ENCODE measurements around the gene SWAP70.
"Not testable (repeated sequence)": the region's sequence is repeated elsewhere in the genome, so short reads cannot be mapped to it uniquely, and the experiment has no call there.

SWAP70 gene

DNA sequence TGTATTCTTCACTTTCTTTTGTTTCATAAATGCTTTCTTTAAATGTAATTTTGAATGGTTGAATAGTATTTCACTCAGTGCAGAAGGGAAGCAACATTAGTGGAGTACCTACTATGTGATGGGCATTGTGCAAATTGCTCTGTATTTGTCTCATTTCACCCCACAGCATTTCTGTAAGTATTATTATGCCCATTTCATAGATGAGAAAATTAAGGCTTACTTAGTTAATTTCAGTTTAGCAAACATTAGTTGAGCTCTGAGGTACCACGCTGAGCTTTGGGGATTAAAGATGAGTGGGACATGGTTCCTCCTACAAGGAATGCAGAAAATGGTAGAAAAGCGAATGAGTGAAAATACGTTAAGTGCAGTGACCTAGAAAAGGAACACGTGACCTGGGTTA is 58.1 kb downstream of the SWAP70 start:
- no peak for DNase-seq (ENCODE audit: low read depth)

DNA sequence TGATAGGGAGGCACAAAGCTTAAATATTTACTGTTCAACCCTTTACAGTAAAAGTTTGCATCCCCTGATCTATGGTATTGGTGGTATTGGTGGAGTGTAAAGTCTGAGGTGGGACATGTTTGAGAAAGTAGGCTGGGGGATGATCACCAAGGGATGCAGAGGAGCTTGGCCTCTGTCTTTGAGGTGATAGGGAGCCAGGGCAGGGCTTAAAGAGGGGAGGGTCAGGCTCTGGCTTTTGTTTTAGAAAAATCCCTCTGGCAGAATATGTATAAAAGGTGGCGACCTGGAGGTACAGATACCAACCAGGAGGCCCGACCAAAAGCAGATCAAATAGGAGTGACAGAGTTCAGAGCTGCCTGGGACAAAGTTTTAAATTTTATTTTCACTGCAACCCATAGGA is 59.0 kb downstream of the SWAP70 start:
- no peak for DNase-seq (ENCODE audit: low read depth)

DNA sequence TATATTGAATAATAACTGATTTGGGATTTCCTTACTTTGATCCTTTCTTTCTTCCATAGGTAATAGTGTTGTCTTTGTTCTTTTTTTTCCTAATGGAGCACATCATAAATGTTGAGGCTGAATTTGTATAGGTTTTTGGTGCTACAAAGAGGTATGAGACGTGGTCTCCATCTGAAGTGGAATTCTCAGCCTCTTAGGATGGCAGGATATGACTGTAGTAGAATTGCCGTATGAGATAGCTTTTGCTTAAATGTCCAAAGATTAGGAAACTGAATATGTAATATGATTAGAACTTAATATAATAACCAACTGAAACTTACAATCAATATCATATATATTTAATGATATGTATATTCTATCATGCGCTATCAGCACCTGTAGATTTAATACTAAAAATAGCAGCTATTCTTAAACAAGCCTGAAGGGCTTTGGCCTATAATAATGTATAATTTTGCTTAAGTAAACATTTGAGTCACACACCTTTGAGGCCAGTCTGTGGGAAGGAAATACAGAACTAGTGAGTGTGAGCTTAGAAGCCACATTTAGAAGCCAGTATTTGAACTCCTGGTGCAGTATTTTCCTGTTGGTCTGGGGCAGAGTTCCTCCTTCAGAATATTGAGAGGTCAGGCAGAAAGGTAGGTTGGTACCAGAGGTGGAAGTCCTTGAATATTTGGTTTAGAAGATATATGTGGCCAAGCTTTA is 62.6 kb downstream of the SWAP70 start:
- peak; percentile 12 for DNase-seq (ENCODE audit: low read depth)

DNA sequence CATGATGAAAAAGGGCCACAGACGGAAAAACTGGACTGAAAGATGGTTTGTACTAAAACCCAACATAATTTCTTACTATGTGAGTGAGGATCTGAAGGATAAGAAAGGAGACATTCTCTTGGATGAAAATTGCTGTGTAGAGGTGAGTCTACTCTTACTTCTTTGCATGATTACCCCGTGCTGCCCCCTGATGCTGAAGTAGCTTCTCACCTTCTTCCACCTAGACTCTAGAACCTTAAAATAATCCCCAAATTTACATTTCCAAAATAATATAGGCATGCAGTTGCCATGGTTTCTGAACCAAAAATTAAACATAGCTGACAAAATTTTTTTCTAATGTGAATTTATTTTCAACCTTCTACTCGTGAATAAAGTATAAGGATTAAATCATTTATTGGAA is 64.2 kb downstream of the SWAP70 start:
- DNase-seq (ENCODE audit: low read depth): no peak

DNA sequence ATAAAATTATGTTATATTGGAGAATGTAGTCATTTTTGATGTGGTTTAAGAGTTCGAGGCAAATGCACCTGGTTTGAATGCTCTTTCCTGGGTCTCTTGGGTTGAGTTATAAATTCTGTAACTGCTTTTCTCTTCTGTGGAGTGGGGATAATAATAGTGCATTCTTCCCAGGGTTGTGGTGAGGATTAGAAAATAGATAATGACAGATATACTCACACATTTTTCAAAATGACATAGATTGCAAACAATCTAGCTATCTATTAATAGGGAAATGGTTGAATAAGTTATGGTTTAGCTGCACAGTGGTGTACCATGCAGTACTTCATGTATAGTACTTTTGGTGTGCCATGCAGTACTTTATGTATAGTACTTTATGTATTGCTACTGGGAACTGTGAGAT is 67.4 kb downstream of the SWAP70 start:
- no peak for DNase-seq (ENCODE audit: low read depth)

DNA sequence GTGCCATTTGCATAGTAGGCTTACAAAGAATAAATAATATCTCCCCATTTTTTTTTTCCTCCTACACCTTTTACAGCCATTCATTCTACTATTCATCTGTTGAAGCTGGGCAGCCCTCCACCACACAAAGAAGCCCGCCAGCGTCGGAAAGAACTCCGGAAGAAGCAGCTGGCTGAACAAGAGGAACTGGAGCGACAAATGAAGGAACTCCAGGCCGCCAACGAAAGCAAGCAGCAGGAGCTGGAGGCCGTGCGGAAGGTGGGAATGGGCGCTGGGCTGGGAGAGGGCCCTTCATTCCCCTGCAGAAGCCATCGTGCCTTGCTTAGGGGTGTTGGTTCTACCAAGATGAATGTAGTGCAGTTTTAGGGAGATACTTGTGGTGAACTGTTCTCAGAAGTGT is 68.6 kb downstream of the SWAP70 start:
- DNase-seq (ENCODE audit: low read depth): no peak

DNA sequence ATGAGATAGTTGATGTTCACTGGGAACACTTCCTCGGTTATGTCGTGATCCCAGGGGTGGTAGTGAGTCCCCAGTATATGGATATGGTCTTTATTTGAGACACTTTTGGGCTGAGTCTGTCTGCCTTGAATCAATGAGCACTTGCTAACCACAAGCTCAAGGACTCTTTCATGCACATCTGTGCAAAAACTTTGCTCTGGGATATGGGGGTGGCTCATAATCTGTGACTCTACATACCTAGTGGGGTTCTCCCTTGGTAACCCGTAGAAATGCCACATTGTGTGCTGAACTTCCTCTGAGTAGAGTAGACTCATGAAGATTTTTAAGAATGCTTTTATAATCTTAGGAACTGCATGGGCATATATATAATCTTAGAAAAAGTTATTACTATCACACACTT is 69.3 kb downstream of the SWAP70 start:
- DNase-seq (ENCODE audit: low read depth): no peak

DNA sequence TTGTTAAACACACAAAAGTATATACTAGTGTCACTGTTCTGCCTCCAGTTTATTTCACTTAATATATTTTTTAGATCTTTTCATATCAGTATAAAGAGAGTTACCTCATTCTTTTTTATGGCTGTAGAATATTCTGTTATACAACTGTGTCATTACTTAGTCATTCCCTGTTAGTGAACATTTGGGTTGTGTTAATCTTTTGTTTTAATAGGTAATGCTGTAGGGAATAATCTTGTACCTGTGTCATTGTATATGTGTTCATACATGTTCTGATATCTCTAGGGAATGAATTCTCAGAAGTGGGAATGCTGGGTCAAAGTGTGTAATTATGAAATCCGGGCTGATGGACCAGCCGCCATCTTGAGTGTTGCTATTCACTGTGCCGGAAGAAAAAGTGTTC is 71.4 kb downstream of the SWAP70 start:
- DNase-seq (ENCODE audit: low read depth): no peak

DNA sequence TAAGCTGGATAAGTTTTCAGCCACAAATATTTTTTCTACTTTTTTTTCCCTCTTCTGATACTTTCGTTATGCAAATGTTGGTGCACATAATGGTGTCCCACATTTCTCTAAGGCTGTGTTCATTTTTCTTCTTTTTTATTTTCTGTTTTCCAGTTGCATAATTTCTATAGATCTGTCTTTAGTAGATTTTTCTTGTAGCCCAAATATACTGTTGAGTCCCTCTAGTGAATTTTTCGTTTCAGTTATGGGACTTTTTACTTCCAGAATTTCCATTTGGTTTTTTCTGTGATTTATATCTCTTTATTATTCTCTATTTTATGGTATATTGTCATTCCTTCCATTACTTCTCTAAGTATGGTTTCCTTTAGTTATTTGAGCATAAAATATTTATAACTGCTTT is 72.0 kb downstream of the SWAP70 start:
- DNase-seq (ENCODE audit: low read depth): no peak

DNA sequence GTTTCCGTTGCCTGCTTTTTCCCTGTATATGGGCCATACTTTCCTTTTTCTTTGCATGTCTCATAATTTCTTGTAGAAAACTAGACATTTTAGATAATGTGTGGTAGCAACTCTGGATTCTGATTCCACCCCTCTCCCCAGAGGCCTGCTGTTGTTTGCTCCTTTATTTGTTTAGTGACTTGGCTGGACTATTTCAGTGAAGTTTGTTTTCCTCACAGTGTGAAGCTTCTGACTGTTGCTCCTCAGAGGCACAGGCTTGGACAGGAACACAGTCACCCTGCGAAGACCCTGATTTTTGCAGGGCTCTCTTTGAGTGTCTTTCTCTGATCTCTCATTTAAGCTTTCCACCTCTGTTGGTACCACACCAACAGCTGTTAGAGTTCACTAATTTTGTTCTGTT is 72.5 kb downstream of the SWAP70 start:
- DNase-seq (ENCODE audit: low read depth): no peak

DNA sequence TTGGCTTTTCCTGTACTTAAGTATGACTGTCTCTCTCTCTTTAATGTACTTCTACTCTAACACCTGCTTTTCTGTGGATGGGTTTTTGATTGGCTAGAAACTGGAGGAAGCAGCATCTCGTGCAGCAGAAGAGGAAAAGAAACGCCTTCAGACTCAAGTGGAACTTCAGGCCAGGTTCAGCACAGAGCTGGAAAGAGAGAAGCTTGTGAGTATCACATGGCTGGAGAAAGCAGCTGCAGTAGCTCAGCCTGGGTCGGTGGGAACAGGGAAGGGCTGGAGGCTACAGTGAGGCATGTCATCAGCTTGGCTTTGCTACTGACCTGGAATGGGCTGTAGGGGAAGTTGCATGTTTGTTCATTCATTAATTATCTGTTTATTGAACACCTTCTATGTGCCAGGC is 74.2 kb downstream of the SWAP70 start:
- no peak for DNase-seq (ENCODE audit: low read depth)

DNA sequence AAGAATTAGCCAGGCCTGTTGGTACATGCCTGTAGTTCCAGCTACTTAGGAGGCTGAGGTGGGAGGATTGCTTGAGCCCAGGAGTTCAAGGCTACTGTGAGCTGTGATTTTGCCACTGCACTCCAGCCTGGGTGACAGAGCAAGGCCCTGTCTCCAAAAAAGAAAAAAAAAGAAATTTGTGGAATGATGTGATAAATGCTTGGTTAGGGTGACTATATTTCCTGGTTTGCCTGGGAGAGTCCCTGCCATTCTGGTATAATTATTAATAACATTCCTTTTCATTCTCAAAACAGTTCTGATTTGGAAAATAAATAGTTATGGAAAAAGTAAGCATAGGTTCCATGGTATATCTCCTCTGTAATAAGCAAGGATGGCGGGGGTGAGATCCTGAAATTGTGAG is 74.8 kb downstream of the SWAP70 start:
- DNase-seq (ENCODE audit: low read depth): no peak

DNA sequence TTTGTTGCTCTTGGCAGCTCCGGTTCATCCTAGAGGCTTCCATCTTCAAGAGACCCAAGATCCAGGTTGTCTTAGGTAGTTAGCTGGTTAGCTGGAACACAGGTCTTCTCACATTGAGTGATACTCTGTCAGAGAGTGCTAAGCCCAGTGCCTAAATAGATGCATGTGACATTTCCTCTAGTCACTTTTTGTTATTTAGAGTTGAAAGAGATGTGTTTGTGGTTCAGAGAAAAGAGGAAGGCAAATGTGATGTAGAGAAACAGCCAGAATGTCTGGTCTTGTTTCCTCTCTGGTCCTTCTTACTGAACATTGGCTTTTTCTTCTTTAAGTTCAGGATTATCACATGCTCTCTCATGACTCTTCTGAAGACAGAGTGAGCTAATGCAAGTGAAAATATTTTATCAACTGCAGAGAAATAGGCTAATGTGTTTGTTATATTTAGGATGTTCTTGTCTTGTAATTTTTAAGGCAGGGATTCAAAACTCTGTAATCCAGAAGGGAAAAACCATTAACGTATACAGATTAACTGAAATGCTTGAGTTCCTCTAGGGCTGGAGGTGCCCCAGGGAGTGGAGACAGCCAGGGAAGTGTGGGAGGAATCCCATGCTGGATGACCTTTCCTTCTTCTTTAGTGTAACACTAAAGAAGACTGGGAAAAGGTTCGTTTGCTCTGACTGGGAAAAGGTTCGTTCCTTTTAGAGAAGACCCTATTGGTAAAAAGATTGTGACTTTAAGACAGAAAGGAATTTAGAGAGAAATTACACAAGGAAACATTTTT is 75.4 kb downstream of the SWAP70 start:
- DNase-seq (ENCODE audit: low read depth): no peak

DNA sequence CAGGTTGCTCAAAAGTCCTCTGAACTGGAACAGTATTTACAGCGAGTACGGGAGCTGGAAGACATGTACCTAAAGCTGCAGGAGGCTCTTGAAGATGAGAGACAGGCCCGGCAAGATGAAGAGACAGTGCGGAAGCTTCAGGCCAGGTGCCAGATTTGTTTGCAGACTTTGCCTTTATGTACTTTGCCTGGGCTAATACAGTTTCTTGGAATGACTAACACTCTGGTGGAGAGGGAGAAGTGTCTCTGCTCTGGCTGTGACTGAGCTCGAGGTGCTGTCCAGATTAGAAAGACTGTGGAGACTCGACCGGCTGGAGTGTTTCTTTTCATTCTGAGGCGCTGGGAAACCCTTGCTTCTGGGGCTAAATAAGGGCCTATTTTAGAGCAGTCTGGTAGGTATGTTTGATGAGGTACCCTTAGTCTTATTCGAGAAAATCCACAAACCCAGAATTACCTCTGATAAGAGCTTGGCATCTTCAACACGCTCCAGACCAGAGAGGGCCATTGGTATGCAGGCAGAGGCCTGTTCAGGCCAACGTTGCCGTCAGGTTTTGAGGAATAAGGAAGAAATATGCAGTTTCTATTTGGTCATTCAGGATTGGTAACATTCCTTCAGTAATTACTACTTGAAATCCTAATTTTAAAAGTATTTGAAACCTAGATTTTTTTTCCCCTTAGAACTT is 76.5 kb downstream of the SWAP70 start:
- DNase-seq (ENCODE audit: low read depth): no peak

DNA sequence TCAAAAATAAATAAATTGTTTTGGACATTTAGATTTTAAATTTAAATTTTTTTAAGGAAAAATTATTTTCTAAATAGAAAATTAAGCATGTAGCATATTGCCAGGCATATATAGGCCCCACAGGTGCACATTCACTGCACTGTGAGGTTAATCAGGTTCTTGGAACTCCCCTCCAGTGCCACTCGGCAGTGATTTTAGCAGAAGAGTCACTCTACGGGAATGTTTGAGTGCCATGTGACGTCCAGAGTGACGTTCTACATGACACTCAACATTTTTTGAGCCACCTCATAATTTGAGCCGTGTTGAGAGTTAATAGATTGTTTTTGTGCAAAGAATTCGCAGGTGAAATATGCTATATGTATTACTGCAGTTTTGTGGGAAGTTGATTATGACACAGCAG is 77.4 kb downstream of the SWAP70 start:
- no peak for DNase-seq (ENCODE audit: low read depth)

DNA sequence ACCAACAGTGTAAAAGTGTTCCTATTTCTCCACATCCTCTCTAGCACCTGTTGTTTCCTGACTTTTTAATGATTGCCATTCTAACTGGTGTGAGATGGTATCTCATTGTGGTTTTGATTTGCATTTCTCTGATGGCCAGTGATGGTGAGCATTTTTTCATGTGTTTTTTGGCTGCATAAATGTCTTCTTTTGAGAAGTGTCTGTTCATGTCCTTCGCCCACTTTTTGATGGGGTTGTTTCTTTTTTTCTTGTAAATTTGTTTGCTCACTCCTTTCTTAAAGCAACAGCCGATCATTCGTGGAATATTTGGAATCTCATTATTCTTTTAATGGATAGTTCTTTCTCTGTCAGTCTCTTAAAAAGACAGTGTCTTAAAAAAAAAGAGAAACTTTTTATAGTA is 79.6 kb downstream of the SWAP70 start:
- DNase-seq (ENCODE audit: low read depth): not testable (repeated sequence)

DNA sequence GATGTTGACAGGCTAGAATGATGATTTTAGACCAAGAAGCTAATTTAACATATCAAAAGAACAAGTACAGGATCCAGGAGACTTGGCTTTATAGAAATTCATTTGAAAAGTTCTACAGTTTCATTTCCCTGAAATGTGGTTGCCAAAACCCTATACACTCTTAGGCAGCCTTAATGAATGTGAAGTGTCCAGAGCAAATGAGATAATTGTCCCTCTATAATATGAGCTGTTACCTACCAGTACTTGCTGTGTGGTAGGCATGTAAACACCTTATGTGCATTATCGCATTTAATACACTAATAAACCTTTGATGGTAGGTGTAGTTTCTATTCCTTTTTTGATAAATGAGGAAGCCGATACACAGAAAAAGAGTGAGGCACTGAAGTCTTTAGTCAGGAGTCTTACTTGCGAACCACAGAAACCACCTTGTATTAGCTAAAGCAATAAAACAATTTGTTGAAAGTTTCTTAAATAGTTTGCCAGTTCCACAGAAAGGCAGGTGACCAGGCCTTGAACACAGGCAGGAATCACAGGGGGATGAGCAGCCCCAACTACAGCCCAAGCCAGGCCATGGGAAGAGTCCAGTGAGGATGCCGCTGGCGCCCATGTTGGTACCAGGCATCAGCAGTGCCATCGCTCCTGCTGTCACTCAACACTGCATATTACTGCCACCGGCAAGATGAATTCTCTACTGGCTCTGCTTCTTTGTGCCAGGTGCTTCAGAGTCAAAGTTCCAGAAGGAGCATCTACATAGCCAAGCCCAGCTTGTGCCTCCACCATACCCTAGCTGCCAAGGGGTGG is 81.7 kb downstream of the SWAP70 start:
- no peak for DNase-seq (ENCODE audit: low read depth)

DNA sequence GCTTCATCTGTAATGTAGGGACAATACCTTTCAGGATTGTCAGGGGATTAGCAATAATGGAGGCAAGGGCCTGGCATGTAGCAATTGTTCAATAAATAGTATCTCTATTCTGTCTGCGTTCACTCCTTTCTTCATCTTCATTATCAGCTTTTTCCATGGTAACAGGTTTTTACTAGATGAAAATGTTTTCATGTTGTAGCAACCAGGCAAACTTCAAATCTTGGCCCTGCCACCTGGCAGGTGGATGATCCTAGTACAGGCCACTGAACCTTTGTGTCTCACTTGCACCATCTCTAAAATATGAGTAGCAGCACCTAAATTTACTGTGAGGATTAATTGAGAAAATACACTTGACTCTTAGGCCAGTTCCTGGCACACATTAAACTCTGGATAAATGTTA is 83.4 kb downstream of the SWAP70 start:
- DNase-seq (ENCODE audit: low read depth): no peak

DNA sequence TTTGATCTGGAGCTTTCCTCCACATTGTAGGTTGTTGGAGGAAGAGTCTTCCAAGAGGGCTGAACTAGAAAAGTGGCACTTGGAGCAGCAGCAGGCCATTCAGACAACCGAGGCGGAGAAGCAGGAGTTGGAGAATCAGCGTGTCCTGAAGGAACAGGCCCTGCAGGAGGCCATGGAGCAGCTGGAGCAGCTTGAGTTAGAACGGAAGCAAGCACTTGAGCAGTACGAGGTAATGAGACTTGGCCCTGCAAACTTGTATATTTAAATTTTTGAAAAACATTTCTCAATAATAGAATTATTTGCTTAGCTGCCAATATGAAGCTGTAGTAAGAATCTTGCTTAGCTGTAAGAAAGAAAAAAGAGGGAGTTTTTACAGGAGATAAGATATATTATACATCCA is 84.0 kb downstream of the SWAP70 start:
- DNase-seq (ENCODE audit: low read depth): no peak

DNA sequence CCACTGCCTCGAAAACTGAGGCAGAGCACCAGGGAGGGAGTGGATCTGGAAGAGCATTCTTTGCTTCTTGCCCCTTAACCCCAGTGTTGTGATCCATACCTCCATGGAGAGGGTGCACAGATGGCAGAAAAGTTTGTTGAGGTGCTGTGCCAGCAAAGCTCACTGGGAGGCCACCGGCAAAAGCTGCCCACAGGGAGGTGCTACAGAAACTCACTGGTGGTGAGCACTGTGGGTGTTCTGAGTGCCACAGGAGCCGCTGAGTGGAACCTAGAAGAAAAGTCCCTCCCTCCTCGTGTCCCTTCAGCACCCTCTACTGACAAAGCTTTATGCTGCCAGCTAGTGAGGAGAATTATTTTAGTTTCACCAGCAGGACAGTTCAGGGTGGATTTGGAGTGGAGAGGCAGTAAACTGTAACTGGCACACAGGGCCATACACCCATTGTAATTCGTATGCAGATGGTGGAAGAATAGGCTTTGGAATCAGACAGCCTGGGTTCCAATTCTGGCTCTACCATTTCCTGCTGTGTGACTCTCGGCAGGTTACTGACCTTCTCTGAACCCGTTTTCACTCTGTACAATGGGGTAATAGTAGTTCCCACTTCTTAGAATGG is 84.6 kb downstream of the SWAP70 start:
- DNase-seq (ENCODE audit: low read depth): no peak

DNA sequence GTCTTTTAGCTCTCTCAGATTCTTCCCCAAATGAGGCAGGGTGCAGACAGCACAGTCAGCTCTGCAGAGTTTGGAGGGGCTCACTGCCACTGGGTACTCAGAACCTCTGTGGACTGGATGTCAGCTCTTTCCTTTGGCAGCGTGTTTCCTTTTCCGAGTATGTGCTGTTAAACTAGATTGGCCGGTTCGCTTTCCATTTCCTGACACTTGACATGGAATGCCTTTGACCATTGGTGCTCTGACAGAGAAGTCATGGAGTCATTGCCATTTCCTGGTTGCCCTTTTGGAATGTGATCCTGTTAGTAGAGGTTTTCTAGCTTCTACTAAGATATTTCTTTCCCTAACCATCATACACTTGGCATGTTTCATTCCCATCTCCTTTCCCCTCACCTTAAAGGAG is 86.7 kb downstream of the SWAP70 start:
- no peak for DNase-seq (ENCODE audit: low read depth)

DNA sequence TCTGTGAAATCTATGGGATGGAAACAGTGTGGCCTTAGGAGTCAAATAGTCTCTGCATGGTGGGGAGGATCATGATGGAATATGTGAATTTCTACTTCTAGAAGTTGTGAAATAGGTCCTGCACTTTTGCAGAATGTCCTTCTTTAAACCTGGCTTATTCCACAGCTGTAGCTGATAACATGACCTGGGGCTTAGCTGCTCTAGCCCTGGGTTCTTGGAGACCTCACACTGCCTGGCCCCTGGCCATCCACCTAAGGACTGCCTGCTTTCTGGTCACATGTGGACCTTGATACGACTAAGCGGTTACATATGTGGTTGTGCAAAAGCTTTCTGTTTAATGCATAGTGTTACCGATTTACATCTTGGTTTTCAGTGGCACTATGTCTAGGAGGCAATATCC is 88.2 kb downstream of the SWAP70 start:
- no peak for DNase-seq (ENCODE audit: low read depth)
